Measurements from ENCODE around the gene CBARP.

Gene CBARP

GRCh38 chr19:1264801-1265614 lies 27.2 kb upstream of the CBARP start:
- no peak for DNase-seq (ENCODE audit: low read depth in 2 of 2)

GRCh38 chr19:1263188-1263587 lies 25.4 kb upstream of the CBARP start:
- no peak for DNase-seq (ENCODE audit: low read depth in 2 of 2)

- DNase-seq (ENCODE audit: low read depth in 2 of 2): no peak
Observed at GRCh38 chr19:1262623-1263123, 24.9 kb upstream of the CBARP start.

GRCh38 chr19:1261798-1262622 lies 24.2 kb upstream of the CBARP start:
- DNase-seq (ENCODE audit: low read depth in 2 of 2): no peak

GRCh38 chr19:1261538-1261797 lies 23.7 kb upstream of the CBARP start:
- no peak for DNase-seq (ENCODE audit: low read depth in 2 of 2)

- peak; percentile 94 to 97 for DNase-seq (ENCODE audit: low read depth in 2 of 2)
Observed at GRCh38 chr19:1260749-1261537, 23.1 kb upstream of the CBARP start.

- DNase-seq (ENCODE audit: low read depth in 2 of 2): no peak
Observed at GRCh38 chr19:1259876-1260748, 22.3 kb upstream of the CBARP start.

- DNase-seq (ENCODE audit: low read depth in 2 of 2): peak in 1 of 2 donors; percentile 72
Observed at GRCh38 chr19:1259206-1259875, 21.5 kb upstream of the CBARP start.

- no peak for DNase-seq (ENCODE audit: low read depth in 2 of 2)
Observed at GRCh38 chr19:1258707-1259205, 21.0 kb upstream of the CBARP start.

- DNase-seq (ENCODE audit: low read depth in 2 of 2): no peak
Observed at GRCh38 chr19:1258163-1258492, 20.3 kb upstream of the CBARP start.

- DNase-seq (ENCODE audit: low read depth in 2 of 2): no peak
Observed at GRCh38 chr19:1257475-1258162, 19.8 kb upstream of the CBARP start.

- DNase-seq (ENCODE audit: low read depth in 2 of 2): no peak
Observed at GRCh38 chr19:1256646-1257474, 19.1 kb upstream of the CBARP start.

- DNase-seq (ENCODE audit: low read depth in 2 of 2): no peak
Observed at GRCh38 chr19:1255186-1256161, 17.7 kb upstream of the CBARP start.

- no peak for DNase-seq (ENCODE audit: low read depth in 2 of 2)
Observed at GRCh38 chr19:1254530-1255185, 16.9 kb upstream of the CBARP start.

- DNase-seq (ENCODE audit: low read depth in 2 of 2): no peak
Observed at GRCh38 chr19:1254081-1254527, 16.3 kb upstream of the CBARP start.

GRCh38 chr19:1253514-1254080 lies 15.8 kb upstream of the CBARP start:
- no peak for DNase-seq (ENCODE audit: low read depth in 2 of 2)

All from stimulated activated CD8-positive, alpha-beta memory T cell treated with anti-CD3 and anti-CD28 coated beads, Interleukin-2, amount 100 ng/mL, for 48 hours (primary cell).